A673 (cell line): ENCODE data around the gene MYO18A. TPM values are rescaled to one million over a fixed set of nuclear protein-coding genes. Genes with fewer than 3 reads are reported as not detected.

Experiments used
- BruUV-seq: library from RNA; stranded (reverse); fragments of 400-500 nt; replicated peaks from 2 replicates; lab custom pipeline; 2021; lab: Mats Ljungman, UMichigan
- CTCF ChIA-PET: fragments of 300-600 bp; sonication (Branson Sonifier 250); formaldehyde crosslinking; loops from one replicate; lab custom pipeline; 2022; ENCODE audit warnings: antibody characterized with exemption; lab: Charles Lee
- POLR2A ChIA-PET: fragments of 300-600 bp; sonication (Branson Sonifier 250); formaldehyde crosslinking; loops from one replicate; lab custom pipeline; 2022; ENCODE audit warnings: antibody characterized with exemption; ENCODE audit not compliant: low non-redundant PET; lab: Charles Lee
- DNase-seq: peaks from one replicate; pipeline ENCODE4 v3.0.0-alpha.2; 2015; ENCODE audit warnings: low spot score
- H3K27ac ChIP-seq: fragments of 200-600 bp; sonication (generic); 2 replicates; pipeline ENCODE4 v1.5.1; 2016; ENCODE audit warnings: mixed run types, low read depth, mild to moderate bottlenecking, mixed read lengths, antibody characterized with exemption, low read length; ENCODE audit not compliant: poor library complexity, severe bottlenecking
- H3K27me3 ChIP-seq: fragments of 200-600 bp; sonication (generic); replicated peaks from 2 replicates; pipeline ENCODE4 v1.6.1; 2017; ENCODE audit warnings: mixed run types, low read depth, mild to moderate bottlenecking, mixed read lengths, antibody characterized with exemption, low read length; ENCODE audit not compliant: insufficient read depth, poor library complexity
- H3K36me3 ChIP-seq: fragments of 200-600 bp; sonication (generic); 2 replicates; pipeline ENCODE4 v1.6.1; 2016; ENCODE audit warnings: mixed run types, mild to moderate bottlenecking, mixed read lengths, antibody characterized with exemption, low read length; ENCODE audit not compliant: insufficient read depth, poor library complexity, severe bottlenecking
- H3K4me1 ChIP-seq: fragments of 200-600 bp; sonication (generic); 2 replicates; pipeline ENCODE4 v1.6.1; 2017; ENCODE audit warnings: mixed run types, mild to moderate bottlenecking, mixed read lengths, antibody characterized with exemption, low read length; ENCODE audit not compliant: insufficient read depth, poor library complexity, severe bottlenecking
- H3K4me3 ChIP-seq: fragments of 200-600 bp; sonication (generic); 2 replicates; pipeline ENCODE4 v1.5.1; 2016; ENCODE audit warnings: low read depth, mixed run types, mild to moderate bottlenecking, mixed read lengths, low read length; ENCODE audit not compliant: poor library complexity, severe bottlenecking
- H3K9me3 ChIP-seq: fragments of 200-600 bp; sonication (generic); 2 replicates; pipeline ENCODE4 v1.6.1; 2016; ENCODE audit warnings: mixed run types, low read depth, mild to moderate bottlenecking, mixed read lengths, antibody characterized with exemption, low read length; ENCODE audit not compliant: poor library complexity, severe bottlenecking
- CTCF ChIP-seq: fragments of 300-800, 200-600 bp; sonication (generic); conservative IDR thresholded peaks from 2 replicates; pipeline ENCODE4 v1.5.1; 2017; ENCODE audit warnings: low read depth, mild to moderate bottlenecking, antibody characterized with exemption, low read length, moderate library complexity, mixed read lengths
- EZH2 ChIP-seq: fragments of 200-600 bp; sonication (generic); IDR thresholded peaks from 2 replicates; pipeline ENCODE4 v1.6.1; 2017; ENCODE audit warnings: borderline replicate concordance, low read depth, mild to moderate bottlenecking, mixed read lengths, antibody characterized with exemption, low read length; ENCODE audit not compliant: poor library complexity, severe bottlenecking
- intact Hi-C: fragments of 100-400 bp; cut with micrococcal nuclease; formaldehyde crosslinking; loops from one replicate; pipeline ENCODE4 v1.10.0; 2022; ENCODE audit not compliant: unreplicated experiment
- total RNA-seq: library from RNA; stranded (reverse); gene quantifications from 2 replicates; pipeline ENCODE4 v1.2.3, GENCODE V29; 2021

The MYO18A gene
- total RNA-seq, 1 experiment from 2014 or later = 26.6 TPM

GRCh38 chr17:29058391-29058790 lies 121.8 kb downstream of the MYO18A start:
- intact Hi-C loops = no loop called here

GRCh38 chr17:29057361-29057760 lies 122.8 kb downstream of the MYO18A start:
- H3K9me3 ChIP-seq = no peaks in the 10 kb centered on the region
- no TSS peak for BruUV-seq
- no peak for DNase-seq
- H3K4me3 ChIP-seq = no peak overlapping the region
- no peaks in the 10 kb centered on the region for H3K36me3 ChIP-seq
- TF ChIP-seq EZH2 (no peak), CTCF (no peak)
- intact Hi-C loops = no loop called here
- ChIA-PET POLR2A (interaction anchor here (0.6 to 0.7 kb wide), 2 partner anchors 334 to 1186 kb away, joined by 3 to 5 read pairs; no protein-coding TSS in a partner anchor), CTCF (no interaction called here)
- H3K27ac ChIP-seq = no peak overlapping the region
- peaks cover 36% of the 10 kb centered on the region for H3K4me1 ChIP-seq
- H3K27me3 ChIP-seq = no peaks in the 10 kb centered on the region

More at GRCh38 chr17:29058391-29058790, 121.8 kb downstream of the MYO18A start:
- Histone ChIP-seq H3K9me3 (no peaks in the 10 kb centered on the region), H3K27me3 (no peaks in the 10 kb centered on the region), H3K4me1 (peaks cover 40% of the 10 kb centered on the region), H3K4me3 (no peak overlapping the region), H3K27ac (no peak overlapping the region), H3K36me3 (no peaks in the 10 kb centered on the region)
- no TSS peak for BruUV-seq
- no peak for DNase-seq
- ChIA-PET POLR2A (no interaction called here), CTCF (no interaction called here)
- TF ChIP-seq EZH2 = no peak
- no peak for TF ChIP-seq CTCF

GRCh38 chr17:29054835-29055234 lies 125.4 kb downstream of the MYO18A start:
- Histone ChIP-seq H3K4me3 (no peak overlapping the region), H3K9me3 (no peaks in the 10 kb centered on the region), H3K36me3 (no peaks in the 10 kb centered on the region), H3K4me1 (peaks cover 27% of the 10 kb centered on the region), H3K27me3 (no peaks in the 10 kb centered on the region), H3K27ac (no peak overlapping the region)
- DNase-seq = no peak
- TF ChIP-seq CTCF (no peak), EZH2 (no peak)
- ChIA-PET POLR2A (no interaction called here), CTCF (no interaction called here)
- intact Hi-C loops = no loop called here
- no TSS peak for BruUV-seq
